ENCODE results near the gene SP100. TPM values are rescaled to one million over a fixed set of nuclear protein-coding genes. Genes with fewer than 3 reads are reported as not detected.

SP100 gene
- total and polyA plus RNA-seq, 2 of the 13 experiments (the other 11 are each of a cell fraction or from before 2014, with no cell fraction given), result 12.6 to 16.5 TPM

- TF ChIP-seq ZNF512B (CRISPR knock-in tag; IDR thresholded peaks at IDR 0.05; ENCODE audit: borderline replicate concordance), result 0 out of 2 replicates have a peak, but pooled peaks have one; percentile 25
- no peak for TF ChIP-seq ZNF552 (CRISPR knock-in tag; IDR thresholded peaks at IDR 0.05; ENCODE audit: borderline replicate concordance)
- no peak for TF ChIP-seq ZNF713 (CRISPR knock-in tag; IDR thresholded peaks at IDR 0.05)
- TF ChIP-seq PAXIP1 (CRISPR knock-in tag; conservative IDR thresholded peaks at IDR 0.05), result peak; percentile 60
- peak; percentile 31; the same call in 1 of the 2 replicates for TF ChIP-seq ESRRA (CRISPR knock-in tag; IDR thresholded peaks at IDR 0.05; ENCODE audit: low read depth)
- TF ChIP-seq NR2F1 (CRISPR knock-in tag; IDR thresholded peaks at IDR 0.05), result peak; percentile 48 to 74
- TF ChIP-seq ATF5 (CRISPR knock-in tag; IDR thresholded peaks at IDR 0.05; ENCODE audit: low read depth), result no peak
- peak; percentile 62 for TF ChIP-seq TBX2 (CRISPR knock-in tag; IDR thresholded peaks at IDR 0.05; ENCODE audit: borderline replicate concordance)
- TF ChIP-seq ATF4 (CRISPR knock-in tag; IDR thresholded peaks at IDR 0.05), result peak in 1 of 2 experiments; percentile 62; a peak in 2 of 4 replicates
- TF ChIP-seq EP300 (IDR thresholded peaks at IDR 0.05; ENCODE audit: low read depth in 2 of 2, low read length in 2 of 2), result peak in 1 of 2 experiments; percentile 77; a peak in 2 of 4 replicates
- 0 out of 2 replicates have a peak, but pooled peaks have one; percentile 37 for TF ChIP-seq EP300 (CRISPR knock-in tag; IDR thresholded peaks at IDR 0.05; ENCODE audit: borderline replicate concordance)
- peak; percentile 77 for TF ChIP-seq PITX1 (CRISPR knock-in tag; IDR thresholded peaks at IDR 0.05)
- TF ChIP-seq RERE (CRISPR knock-in tag; IDR thresholded peaks at IDR 0.05; ENCODE audit: low read depth), result peak; percentile 85; the same call in 1 of the 2 replicates
Measured at GRCh38 chr2:230512955-230513748, 97.2 kb downstream of the SP100 start (continued).

Data from HepG2 (cell line).